ENCODE measurements around the gene WDR83. TPM values are rescaled to one million over a fixed set of nuclear protein-coding genes. Genes with fewer than 3 reads are reported as not detected.

The WDR83 gene
- total and polyA plus RNA-seq, 4 donors: 7.9 to 15.8 (median 11.8) TPM

- no peak within 1 kb of the TSS for H3K9ac ChIP-seq (ENCODE audit: insufficient read depth in 1 of 2, low read length in 2 of 2)
- WGBS, 2 donors: 87 to 89% methylated on average over 9 of the region's 9 CpGs
- H3K9me3 ChIP-seq (ENCODE audit: control insufficient read depth in 4 of 4, insufficient read depth in 3 of 4, low read length in 3 of 4): no peaks in the 10 kb centered on the region
- no peak within 1 kb of the TSS for H3K27ac ChIP-seq (ENCODE audit: low read depth in 1 of 2, low read length in 1 of 2)
- no peak for DNase-seq
- no peak for ATAC-seq (ENCODE audit: insufficient read depth, low FRiP score)
- H3K4me3 ChIP-seq: no peak within 1 kb of the TSS
- no peaks in the 10 kb centered on the region for H3K27me3 ChIP-seq (ENCODE audit: control insufficient read depth in 3 of 3, insufficient read depth in 3 of 3, low read length in 2 of 3)
- peaks cover 0 to 6% (median 0%) of the 10 kb centered on the region in 4 donors for H3K36me3 ChIP-seq (ENCODE audit: control insufficient read depth in 4 of 4, insufficient read depth in 4 of 4, low read length in 4 of 4)
- H3K4me1 ChIP-seq (ENCODE audit: control insufficient read depth in 5 of 5, insufficient read depth in 5 of 5, low read length in 5 of 5): no peaks in the 10 kb centered on the region
- no peak for TF ChIP-seq CTCF (IDR thresholded peaks at IDR 0.05; ENCODE audit: control extremely low read depth, extremely low read depth)
Measured at GRCh38 chr19:12687496-12688196, 21.0 kb downstream of the WDR83 start, which contains the start of gene GNG14. GNG14 (plus strand) TSS chr19:12687998; CDS start chr19:12688049, 51 bp downstream.

GRCh38 chr19:12689012-12689411, 22.4 kb downstream of the WDR83 start:
- Histone ChIP-seq H3K4me3 (no peak overlapping the region), H3K4me1 (ENCODE audit: control insufficient read depth in 5 of 5, insufficient read depth in 5 of 5, low read length in 5 of 5) (no peaks in the 10 kb centered on the region), H3K27me3 (ENCODE audit: control insufficient read depth in 3 of 3, insufficient read depth in 3 of 3, low read length in 2 of 3) (no peaks in the 10 kb centered on the region), H3K9ac (ENCODE audit: insufficient read depth in 1 of 2, low read length in 2 of 2) (no peak overlapping the region), H3K27ac (ENCODE audit: low read depth in 1 of 2, low read length in 1 of 2) (no peak overlapping the region), H3K36me3 (ENCODE audit: control insufficient read depth in 4 of 4, insufficient read depth in 4 of 4, low read length in 4 of 4) (peaks cover 0 to 8% (median 1%) of the 10 kb centered on the region in 4 donors), H3K9me3 (ENCODE audit: control insufficient read depth in 4 of 4, insufficient read depth in 3 of 4, low read length in 3 of 4) (no peaks in the 10 kb centered on the region)
- DNase-seq: no peak
- no peak for ATAC-seq (ENCODE audit: insufficient read depth, low FRiP score)
- no peak for TF ChIP-seq CTCF (IDR thresholded peaks at IDR 0.05; ENCODE audit: control extremely low read depth, extremely low read depth)
- 88 to 89% methylated on average over 12 of the region's 12 CpGs for WGBS, 2 donors

GRCh38 chr19:12689581-12690216, 23.1 kb downstream of the WDR83 start:
- 56 to 65% methylated on average over 25 to 26 of the region's 26 CpGs for WGBS, 2 donors
- no peak for TF ChIP-seq CTCF (IDR thresholded peaks at IDR 0.05; ENCODE audit: control extremely low read depth, extremely low read depth)
- Histone ChIP-seq H3K4me3 (no peak overlapping the region), H3K9me3 (ENCODE audit: control insufficient read depth in 4 of 4, insufficient read depth in 3 of 4, low read length in 3 of 4) (no peaks in the 10 kb centered on the region), H3K36me3 (ENCODE audit: control insufficient read depth in 4 of 4, insufficient read depth in 4 of 4, low read length in 4 of 4) (peaks cover 0 to 8% (median 1%) of the 10 kb centered on the region in 4 donors), H3K4me1 (ENCODE audit: control insufficient read depth in 5 of 5, insufficient read depth in 5 of 5, low read length in 5 of 5) (no peaks in the 10 kb centered on the region), H3K9ac (ENCODE audit: insufficient read depth in 1 of 2, low read length in 2 of 2) (no peak overlapping the region), H3K27ac (ENCODE audit: low read depth in 1 of 2, low read length in 1 of 2) (no peak overlapping the region), H3K27me3 (ENCODE audit: control insufficient read depth in 3 of 3, insufficient read depth in 3 of 3, low read length in 2 of 3) (no peaks in the 10 kb centered on the region)
- ATAC-seq (ENCODE audit: insufficient read depth, low FRiP score): no peak
- DNase-seq: no peak
